Measurements from ENCODE around the gene MRPS26.
"Not testable (repeated sequence)": the region's sequence is repeated elsewhere in the genome, so short reads cannot be mapped to it uniquely, and the experiment has no call there.

MRPS26 gene

DNA sequence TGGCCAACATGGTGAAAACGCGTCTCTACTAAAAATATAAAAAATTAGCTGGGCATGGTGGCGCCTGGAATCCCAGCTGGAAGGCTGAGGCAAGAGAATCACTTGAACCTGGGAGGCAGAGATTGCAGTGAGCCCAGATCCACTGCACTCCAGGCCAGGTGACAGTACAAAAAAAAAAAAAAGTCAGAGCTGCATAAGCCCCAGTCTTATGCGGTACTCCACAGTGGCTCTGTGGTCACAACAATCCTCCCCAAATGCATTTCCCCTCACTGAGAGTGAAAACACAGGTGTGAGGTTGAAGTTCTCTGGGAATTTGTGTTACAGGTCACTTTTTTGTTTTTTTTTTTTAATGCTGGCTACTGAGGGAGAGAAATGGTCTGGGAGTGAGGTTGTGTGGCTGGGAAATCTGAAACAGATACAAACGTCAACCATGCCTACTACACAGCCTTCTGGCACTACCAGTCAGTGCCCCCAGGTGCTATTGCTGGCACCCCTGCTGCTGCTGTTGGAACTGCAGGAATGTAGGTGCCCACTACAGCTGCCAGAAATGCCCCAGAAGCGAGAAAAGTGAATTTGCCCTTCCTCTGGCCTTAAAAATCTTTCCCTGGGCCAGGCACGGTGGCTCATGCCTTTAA is 5.7 kb downstream of the MRPS26 start:
- Histone ChIP-seq H3K27me3 (ENCODE audit: insufficient read depth, low read length) (no peaks in the 10 kb centered on the region), H3K14ac (ENCODE audit: low read length) (no peak overlapping the region), H2BK120ac (ENCODE audit: insufficient read depth, low read length, poor library complexity) (no peak overlapping the region), H3K4ac (ENCODE audit: low read depth, low read length) (no peak overlapping the region), H2AK5ac (ENCODE audit: low read length) (no peak overlapping the region), H3K36me3 (ENCODE audit: control insufficient read depth in 1 of 2, insufficient read depth in 2 of 2, low read length in 2 of 2) (peaks cover 20 to 26% of the 10 kb centered on the region in 2 experiments), H3K4me3 (ENCODE audit: low read depth, low read length) (no peak overlapping the region), H4K91ac (ENCODE audit: low read depth, low read length) (no peak overlapping the region), H2BK12ac (ENCODE audit: low read length) (no peak overlapping the region), H3K18ac (ENCODE audit: low read length) (no peak overlapping the region), H4K8ac (ENCODE audit: low read depth, low read length) (no peak overlapping the region), H3K4me1 (ENCODE audit: control insufficient read depth in 1 of 2, insufficient read depth in 2 of 2, low read length in 2 of 2) (peaks cover 3% of the 10 kb centered on the region in 2 experiments), H3K79me2 (ENCODE audit: control insufficient read depth, insufficient read depth, low read length, poor library complexity) (peaks cover 3% of the 10 kb centered on the region), H3K9me3 (ENCODE audit: insufficient read depth, low read depth, low read length) (peaks cover 2% of the 10 kb centered on the region), H3K27ac (ENCODE audit: low read depth, low read length) (no peak overlapping the region), H4K12ac (ENCODE audit: low read depth, low read length) (no peak overlapping the region), H3K23ac (ENCODE audit: low read length) (no peak overlapping the region), H2BK5ac (ENCODE audit: low read depth, low read length, poor library complexity) (no peak overlapping the region), H3K79me1 (ENCODE audit: low read length) (peaks cover 1% of the 10 kb centered on the region), H3K9ac (ENCODE audit: low read length) (no peak overlapping the region), H2AFZ (ENCODE audit: insufficient read depth, low read length, poor library complexity) (no peak overlapping the region), H3K4me2 (ENCODE audit: low read length) (no peak overlapping the region)
- DNase-seq = no peak
- WGBS (ENCODE audit: extremely low coverage, insufficient coverage, insufficient read length) = no CpG with 5 or more reads among the region's 7 CpGs

DNA sequence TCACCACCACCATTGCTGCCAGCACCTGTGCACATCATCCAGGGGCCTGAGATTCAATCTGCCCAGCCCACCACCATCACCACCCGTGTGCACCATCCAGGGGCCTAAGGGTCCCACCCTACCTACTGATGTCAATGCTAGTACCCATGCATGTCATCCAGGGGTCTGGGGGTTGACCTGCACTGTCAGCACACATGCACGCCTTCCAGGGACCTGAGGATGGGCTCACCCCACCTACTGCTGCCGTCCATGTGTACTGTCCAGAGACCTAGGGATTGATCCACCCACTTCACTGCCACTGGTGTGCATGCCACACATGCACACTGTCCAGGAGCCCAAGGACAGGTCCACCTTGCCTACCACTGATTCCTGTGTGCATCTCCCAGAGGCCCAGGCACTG is 13.6 kb downstream of the MRPS26 start:
- Histone ChIP-seq H3K4me1 (ENCODE audit: control insufficient read depth in 1 of 2, insufficient read depth in 2 of 2, low read length in 2 of 2) (no peaks in the 10 kb centered on the region), H3K36me3 (ENCODE audit: control insufficient read depth in 1 of 2, insufficient read depth in 2 of 2, low read length in 2 of 2) (no peaks in the 10 kb centered on the region), H3K18ac (ENCODE audit: low read length) (no peak overlapping the region), H3K9me3 (ENCODE audit: insufficient read depth, low read depth, low read length) (peaks cover 3% of the 10 kb centered on the region), H3K79me2 (ENCODE audit: control insufficient read depth, insufficient read depth, low read length, poor library complexity) (no peaks in the 10 kb centered on the region), H2BK5ac (ENCODE audit: low read depth, low read length, poor library complexity) (no peak overlapping the region), H3K9ac (ENCODE audit: low read length) (no peak overlapping the region), H3K4me3 (ENCODE audit: low read depth, low read length) (peak overlapping the region; percentile 34), H3K4ac (ENCODE audit: low read depth, low read length) (no peak overlapping the region), H3K27ac (ENCODE audit: low read depth, low read length) (no peak overlapping the region), H2BK12ac (ENCODE audit: low read length) (no peak overlapping the region), H3K23ac (ENCODE audit: low read length) (no peak overlapping the region), H2BK120ac (ENCODE audit: insufficient read depth, low read length, poor library complexity) (no peak overlapping the region), H3K4me2 (ENCODE audit: low read length) (no peak overlapping the region), H4K8ac (ENCODE audit: low read depth, low read length) (no peak overlapping the region), H3K27me3 (ENCODE audit: insufficient read depth, low read length) (no peaks in the 10 kb centered on the region), H2AK5ac (ENCODE audit: low read length) (no peak overlapping the region), H3K14ac (ENCODE audit: low read length) (no peak overlapping the region), H2AFZ (ENCODE audit: insufficient read depth, low read length, poor library complexity) (no peak overlapping the region), H3K79me1 (ENCODE audit: low read length) (no peaks in the 10 kb centered on the region), H4K12ac (ENCODE audit: low read depth, low read length) (no peak overlapping the region), H4K91ac (ENCODE audit: low read depth, low read length) (no peak overlapping the region)
- WGBS (ENCODE audit: extremely low coverage, insufficient coverage, insufficient read length) = no CpG with 5 or more reads among the region's 3 CpGs
- no peak for DNase-seq

DNA sequence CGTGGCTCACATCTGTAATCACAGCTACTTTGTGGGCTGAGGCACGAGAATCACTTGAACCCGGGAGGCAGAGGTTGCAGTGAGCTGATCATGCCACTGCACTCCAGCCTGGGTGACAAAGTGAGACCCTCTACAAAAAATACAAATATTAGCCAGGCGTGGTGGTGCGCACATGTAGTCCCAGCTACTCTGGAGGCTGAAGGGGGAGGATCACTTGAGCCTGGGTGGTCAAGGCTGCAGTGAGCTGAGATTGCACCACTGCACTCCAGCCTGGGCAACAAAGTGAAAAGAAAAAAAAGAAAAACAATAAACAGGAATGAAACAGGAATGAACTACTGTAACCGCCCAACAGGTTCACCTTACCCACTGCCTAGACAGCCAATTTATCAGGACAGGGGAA is 18.3 kb downstream of the MRPS26 start:
- H2BK120ac ChIP-seq (ENCODE audit: insufficient read depth, low read length, poor library complexity); H4K8ac ChIP-seq (ENCODE audit: low read depth, low read length); H3K79me1 ChIP-seq (ENCODE audit: low read length); H3K4me1 ChIP-seq (ENCODE audit: control insufficient read depth in 1 of 2, insufficient read depth in 2 of 2, low read length in 2 of 2); H3K79me2 ChIP-seq (ENCODE audit: control insufficient read depth, insufficient read depth, low read length, poor library complexity); H3K9ac ChIP-seq (ENCODE audit: low read length); H2AK5ac ChIP-seq (ENCODE audit: low read length); H3K4me3 ChIP-seq (ENCODE audit: low read depth, low read length); DNase-seq; H3K9me3 ChIP-seq (ENCODE audit: insufficient read depth, low read depth, low read length); H2AFZ ChIP-seq (ENCODE audit: insufficient read depth, low read length, poor library complexity); H3K36me3 ChIP-seq (ENCODE audit: control insufficient read depth in 1 of 2, insufficient read depth in 2 of 2, low read length in 2 of 2); H3K27me3 ChIP-seq (ENCODE audit: insufficient read depth, low read length); H3K4me2 ChIP-seq (ENCODE audit: low read length); H2BK5ac ChIP-seq (ENCODE audit: low read depth, low read length, poor library complexity); H3K14ac ChIP-seq (ENCODE audit: low read length); H3K23ac ChIP-seq (ENCODE audit: low read length); H3K27ac ChIP-seq (ENCODE audit: low read depth, low read length); H4K12ac ChIP-seq (ENCODE audit: low read depth, low read length); H3K4ac ChIP-seq (ENCODE audit: low read depth, low read length); H4K91ac ChIP-seq (ENCODE audit: low read depth, low read length); H2BK12ac ChIP-seq (ENCODE audit: low read length); H3K18ac ChIP-seq (ENCODE audit: low read length): not testable (repeated sequence)
- WGBS (ENCODE audit: extremely low coverage, insufficient coverage, insufficient read length) = no CpG with 5 or more reads among the region's 6 CpGs

DNA sequence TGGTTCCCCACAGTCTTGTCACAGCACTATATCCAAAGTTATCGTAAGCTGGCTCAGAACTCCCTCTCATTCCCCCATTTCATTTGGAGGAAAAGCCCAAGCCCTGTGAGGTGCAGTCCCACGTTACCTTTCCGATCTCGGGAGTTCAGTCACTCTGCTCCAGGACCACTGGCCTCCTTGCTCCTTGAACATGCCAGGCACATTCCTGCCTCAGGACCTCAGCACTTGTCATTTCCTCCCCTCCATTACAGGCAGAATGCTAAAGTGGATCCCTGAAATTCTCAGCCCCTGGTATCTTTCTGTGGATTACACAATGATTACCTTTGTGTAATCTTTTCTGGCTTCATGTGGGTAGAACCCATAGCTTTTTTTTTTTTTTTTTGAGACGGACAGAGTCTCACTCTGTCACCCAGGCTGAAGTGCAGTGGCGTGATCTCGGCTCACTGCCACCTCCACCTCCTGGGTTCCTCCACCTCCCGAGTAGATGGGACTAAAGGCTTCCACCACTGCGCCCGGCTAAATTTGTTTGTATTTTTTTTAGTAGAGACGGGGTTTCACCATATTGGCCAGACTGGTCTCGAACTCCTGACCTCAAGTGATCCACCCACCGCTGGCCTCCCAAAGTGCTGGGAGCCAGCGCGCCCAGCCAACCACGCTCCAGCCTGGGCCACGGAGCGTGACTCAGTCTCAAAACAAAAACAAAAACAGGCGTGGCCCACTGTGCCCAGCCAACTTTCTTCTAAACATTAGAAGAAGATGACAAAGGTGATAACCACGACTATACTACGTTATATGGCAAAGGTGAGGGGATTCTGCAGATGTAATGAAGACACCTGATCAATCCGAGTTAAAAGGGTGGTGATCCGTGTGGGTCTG is 21.5 kb downstream of the MRPS26 start:
- Histone ChIP-seq H2AK5ac (ENCODE audit: low read length) (no peak overlapping the region), H3K79me1 (ENCODE audit: low read length) (no peaks in the 10 kb centered on the region), H3K14ac (ENCODE audit: low read length) (no peak overlapping the region), H3K4me1 (ENCODE audit: control insufficient read depth in 1 of 2, insufficient read depth in 2 of 2, low read length in 2 of 2) (peaks cover 0 to 3% of the 10 kb centered on the region in 2 experiments), H2AFZ (ENCODE audit: insufficient read depth, low read length, poor library complexity) (no peak overlapping the region), H3K27ac (ENCODE audit: low read depth, low read length) (no peak overlapping the region), H3K27me3 (ENCODE audit: insufficient read depth, low read length) (peaks cover 13% of the 10 kb centered on the region), H2BK12ac (ENCODE audit: low read length) (no peak overlapping the region), H3K18ac (ENCODE audit: low read length) (no peak overlapping the region), H3K9me3 (ENCODE audit: insufficient read depth, low read depth, low read length) (peaks cover 6% of the 10 kb centered on the region), H4K12ac (ENCODE audit: low read depth, low read length) (no peak overlapping the region), H3K9ac (ENCODE audit: low read length) (no peak overlapping the region), H3K23ac (ENCODE audit: low read length) (no peak overlapping the region), H3K4ac (ENCODE audit: low read depth, low read length) (no peak overlapping the region), H3K36me3 (ENCODE audit: control insufficient read depth in 1 of 2, insufficient read depth in 2 of 2, low read length in 2 of 2) (no peaks in the 10 kb centered on the region), H3K79me2 (ENCODE audit: control insufficient read depth, insufficient read depth, low read length, poor library complexity) (no peaks in the 10 kb centered on the region), H4K8ac (ENCODE audit: low read depth, low read length) (no peak overlapping the region), H2BK120ac (ENCODE audit: insufficient read depth, low read length, poor library complexity) (no peak overlapping the region), H3K4me3 (ENCODE audit: low read depth, low read length) (no peak overlapping the region), H4K91ac (ENCODE audit: low read depth, low read length) (no peak overlapping the region), H2BK5ac (ENCODE audit: low read depth, low read length, poor library complexity) (no peak overlapping the region), H3K4me2 (ENCODE audit: low read length) (no peak overlapping the region)
- peak; percentile 34 to 79 for DNase-seq
- WGBS (ENCODE audit: extremely low coverage, insufficient coverage, insufficient read length) = no CpG with 5 or more reads among the region's 23 CpGs

Measured in trophoblast cell (in vitro differentiated cells and primary cell).